GM10266 (cell line): ENCODE measurements around the gene MAN2B1.
A peak's percentile ranks its signal among the peaks of the same experiment; 100 is the strongest.
"Not testable (repeated sequence)": the region's sequence is repeated elsewhere in the genome, so short reads cannot be mapped to it uniquely, and the experiment has no call there.

Source experiments
- DNase-seq: peaks from one replicate; pipeline ENCODE4 v3.0.0; 2012; ENCODE audit errors: extremely low spot score
- CTCF ChIP-seq: IDR thresholded peaks from 2 replicates; pipeline ENCODE4 v1.5.1; 2012; ENCODE audit warnings: mild to moderate bottlenecking, low read depth; ENCODE audit not compliant: control insufficient read depth, insufficient read depth; ENCODE audit errors: missing control alignments

The MAN2B1 gene

GRCh38 chr19:12705654-12706331 is 39.3 kb upstream of the MAN2B1 start:
- no peak for TF ChIP-seq CTCF
- DNase-seq = no peak

- no peak for TF ChIP-seq CTCF
- no peak for DNase-seq
Measured at GRCh38 chr19:12705169-12705568, 38.6 kb upstream of the MAN2B1 start.

GRCh38 chr19:12703046-12703445 is 36.5 kb upstream of the MAN2B1 start:
- no peak for TF ChIP-seq CTCF
- no peak for DNase-seq

GRCh38 chr19:12701596-12702282 is 35.2 kb upstream of the MAN2B1 start:
- TF ChIP-seq CTCF = no peak
- DNase-seq = no peak

- no peak for TF ChIP-seq CTCF
- no peak for DNase-seq
Measured at GRCh38 chr19:12698138-12698537, 31.6 kb upstream of the MAN2B1 start.

- not testable (repeated sequence) for DNase-seq
Measured at GRCh38 chr19:12697425-12697824, 30.9 kb upstream of the MAN2B1 start.

GRCh38 chr19:12696366-12697335 is 30.1 kb upstream of the MAN2B1 start, which contains the start of gene FBXW9:
Gene FBXW9, minus strand, starts transcription at chr19:12696631. Its CDS starts 50 bp downstream, at chr19:12696581.
- no peak for TF ChIP-seq CTCF
- peak; percentile 99 for DNase-seq
